K562 (cell line): ENCODE results near the gene LRFN3. TPM values are rescaled to one million over a fixed set of nuclear protein-coding genes. Genes with fewer than 3 reads are reported as not detected.

Source experiments
- ATAC-seq: fragments of 200-7000 bp; cut with Tn5 transposase; 3 replicates; pipeline ENCODE4 v1.9.1; 2020; ENCODE audit warnings: moderate library complexity
- BruUV-seq: library from RNA; stranded (reverse); fragments of 400-500 nt; replicated peaks from 2 replicates; lab custom pipeline; 2021; lab: Mats Ljungman, UMichigan
- CTCF ChIA-PET: fragments of 300-600 bp; formaldehyde crosslinking; extraction: SDS; loops from one replicate; lab custom pipeline; 2021; ENCODE audit warnings: low intra/inter-chr PET ratio; lab: Yijun Ruan, JAX
- POLR2A ChIA-PET: fragments of 300-600, 350-650 bp; sonication (Branson Sonifier 250); formaldehyde crosslinking; extraction: SDS; loops from one replicate; lab custom pipeline; 2021; ENCODE audit warnings: antibody characterized with exemption, inconsistent platforms; lab: Yijun Ruan, JAX
- DNase-seq, 4 experiments: peaks; one replicate each; pipeline versions ENCODE4 v3.0.0 to v3.0.0-alpha.2; 2011 to 2018; ENCODE audit warnings: low spot score in 3 of 4, mixed read lengths in 3 of 4; ENCODE audit errors: extremely low read depth in 1 of 4
- FAIRE-seq: peaks from 2 replicates; lab custom pipeline; 2011; peaks lifted over from hg19 to GRCh38; lab: Jason Lieb, UNC
- H2AFZ ChIP-seq: 2 replicates; pipeline ENCODE4 v1.6.0; 2011; ENCODE audit warnings: low read depth, low read length, control low read depth, inconsistent platforms
- H3K27ac ChIP-seq: fragments of 200-600 bp; 3 replicates; pipeline ENCODE4 v1.8.0; 2011; ENCODE audit warnings: low read depth, mild to moderate bottlenecking, control low read depth, inconsistent platforms, low read length, moderate library complexity, mixed read lengths; ENCODE audit errors: extremely low read depth
- H3K27me3 ChIP-seq, 2 experiments: fragments of 300-600 bp in 1 of 2; 2 replicates in 1 of 2; 3 replicates in 1 of 2; pipeline versions ENCODE4 v1.6.0 to v1.8.0; 2011; ENCODE audit warnings: inconsistent platforms in 2 of 2, low read length in 2 of 2, mild to moderate bottlenecking in 1 of 2, mixed read lengths in 1 of 2, moderate library complexity in 1 of 2; ENCODE audit not compliant: control insufficient read depth in 2 of 2, insufficient read depth in 2 of 2
- H3K36me3 ChIP-seq: fragments of 300-600 bp; 3 replicates; pipeline ENCODE4 v1.8.0; 2011; ENCODE audit warnings: mild to moderate bottlenecking, low read length, inconsistent platforms; ENCODE audit not compliant: control insufficient read depth, insufficient read depth
- H3K4me1 ChIP-seq, 2 experiments: fragments of 200-600 bp in 1 of 2; replicated peaks in 1 of 2; 2 replicates in 1 of 2; 3 replicates in 1 of 2; pipeline versions ENCODE4 v1.5.1 to v1.8.0; 2011; ENCODE audit warnings: inconsistent platforms in 2 of 2, low read length in 2 of 2, mild to moderate bottlenecking in 1 of 2, mixed read lengths in 1 of 2, moderate library complexity in 1 of 2; ENCODE audit not compliant: control insufficient read depth in 2 of 2, insufficient read depth in 2 of 2
- H3K4me2 ChIP-seq: 2 replicates; pipeline ENCODE4 v1.6.1; 2011; ENCODE audit warnings: low read length, control low read depth, inconsistent platforms, mixed read lengths; ENCODE audit not compliant: insufficient read depth
- H3K4me3 ChIP-seq: fragments of 200-600 bp; sonication (generic), shearing (Covaris generic); 2 replicates; pipeline ENCODE4 v1.5.1; 2016; ENCODE audit warnings: control low read depth, inconsistent platforms
- H3K79me2 ChIP-seq: fragments of 200-600 bp; 3 replicates; pipeline ENCODE4 v1.8.0; 2011; ENCODE audit warnings: low read length, inconsistent platforms; ENCODE audit not compliant: control insufficient read depth, insufficient read depth
- H3K9ac ChIP-seq, 2 experiments: 2 replicates each; pipeline versions ENCODE4 v1.6.0 to v1.6.1; 2011; ENCODE audit warnings: low read depth in 2 of 2, low read length in 2 of 2, control low read depth in 1 of 2, inconsistent platforms in 1 of 2, mild to moderate bottlenecking in 1 of 2, mixed read lengths in 1 of 2; ENCODE audit not compliant: insufficient read depth in 1 of 2
- H3K9me1 ChIP-seq: one replicate; pipeline ENCODE4 v1.6.0; 2011; ENCODE audit warnings: inconsistent platforms, mild to moderate bottlenecking, low read length, moderate library complexity; ENCODE audit not compliant: control insufficient read depth, insufficient read depth
- H3K9me3 ChIP-seq: replicated peaks from 2 replicates; pipeline ENCODE4 v1.5.1; 2011; ENCODE audit warnings: low read depth, low read length, inconsistent platforms; ENCODE audit not compliant: control insufficient read depth, insufficient read depth
- H4K20me1 ChIP-seq: replicated peaks from 2 replicates; pipeline ENCODE4 v1.6.1; 2011; ENCODE audit warnings: low read length, inconsistent platforms, mixed read lengths; ENCODE audit not compliant: control insufficient read depth, insufficient read depth
- FOSL1 ChIP-seq: fragments of 200-800 bp; sonication (Bioruptor generic); conservative IDR thresholded peaks from 2 replicates; pipeline ENCODE4 v1.6.1; 2016; ENCODE audit warnings: missing genetic modification characterization, missing compliant biosample characterization
- HLTF ChIP-seq: fragments of 450-650 bp; IDR thresholded peaks from 2 replicates; pipeline ENCODE4 v1.6.1; 2016
- MYBL2 ChIP-seq, 2 experiments: fragments of 450-650 bp in 1 of 2; sonication (generic) in 1 of 2; formaldehyde crosslinking in 1 of 2; IDR thresholded peaks; 2 replicates each; pipeline versions ENCODE4 v1.6.1 to v1.8.1; 2017 to 2022; ENCODE audit warnings: borderline replicate concordance in 1 of 2, inconsistent platforms in 1 of 2, low read depth in 1 of 2, mild to moderate bottlenecking in 1 of 2, missing genetic modification reagents in 1 of 2, moderate library complexity in 1 of 2
- PHF20 ChIP-seq: fragments of 450-650 bp; IDR thresholded peaks from 2 replicates; pipeline ENCODE4 v1.6.1; 2018; ENCODE audit not compliant: partially characterized antibody
- PHTF2 ChIP-seq: fragments of 250-450 bp; sonication (Bioruptor Pico); IDR thresholded peaks from 2 replicates; pipeline ENCODE4 v1.5.0; 2021; ENCODE audit warnings: mild to moderate bottlenecking
- POLR2H ChIP-seq: IDR thresholded peaks from 2 replicates; pipeline ENCODE4 v1.6.1; 2016; ENCODE audit warnings: missing genetic modification characterization, low read depth, mild to moderate bottlenecking, control low read depth, missing compliant biosample characterization, moderate library complexity
- SIX5 ChIP-seq, 2 experiments: IDR thresholded peaks; 2 replicates each; pipeline ENCODE4 v1.6.1; 2011; ENCODE audit warnings: low read length in 2 of 2, borderline replicate concordance in 1 of 2, low read depth in 1 of 2, mild to moderate bottlenecking in 1 of 2, moderate library complexity in 1 of 2; ENCODE audit not compliant: insufficient read depth in 1 of 2
- ZBTB12 ChIP-seq: fragments of 250-450 bp; sonication (Bioruptor Pico); IDR thresholded peaks from 2 replicates; pipeline ENCODE4 v1.4.0; 2020
- WGBS: fragments of 100-300 bp; shearing (Covaris generic); methylation state at CpG from one replicate; pipeline ENCODE4 v1.1.6; 2016; ENCODE audit warnings: low coverage, mixed read lengths; ENCODE audit not compliant: insufficient coverage; ENCODE audit errors: missing lambda C conversion rate; 5-methylcytosine and 5-hydroxymethylcytosine counted together
- in situ Hi-C: fragments of 300-500 bp; cut with MboI; formaldehyde crosslinking; loops from 4 replicates; pipeline ENCODE4 v1.15.0; 2018; ENCODE audit warnings: inconsistent platforms, mixed read lengths
- intact Hi-C: fragments of 100-400 bp; cut with micrococcal nuclease; formaldehyde crosslinking; loops from 2 replicates; pipeline ENCODE4 v1.14.2; 2022
- polyA plus RNA-seq, 8 experiments: library from polyadenylated mRNA; depleted of rRNA in 4 of 8; stranded (reverse) in 5 of 8; unstranded in 3 of 8; fragments of >200 nt; fragmentation: Nextera tagmentation in 2 of 8; fragmentation: Illumina TruSeq in 1 of 8; extraction: Ambion mirVana in 2 of 8; extraction: Trizol in 1 of 8; gene quantifications; 2 replicates each; pipeline versions ENCODE4 v1.2.1 to v1.2.3, GENCODE V29; 2011 to 2014; ENCODE audit warnings: inconsistent platforms in 1 of 8, missing spikeins in 1 of 8
- total RNA-seq, 7 experiments: library from RNA; depleted of rRNA in 6 of 7; stranded (reverse); fragments of >200 nt in 6 of 7; fragmentation: Illumina TruSeq in 2 of 7; extraction: Trizol in 2 of 7; gene quantifications; 2 replicates each; pipeline versions ENCODE4 v1.2.1 to v1.2.3, GENCODE V29; 2011 to 2021; ENCODE audit warnings: low replicate concordance in 1 of 7
- TF ChIP-seq, protein P1 (sequence below): fragments of 450-650 bp; formaldehyde crosslinking; IDR thresholded peaks from 2 replicates; pipeline ENCODE4 v1.4.0; 2022; ENCODE audit warnings: missing genetic modification characterization
- TF ChIP-seq, protein P2 (sequence below): sonication (generic); formaldehyde crosslinking; IDR thresholded peaks from 2 replicates; pipeline ENCODE4 v1.8.1; 2023; ENCODE audit warnings: mild to moderate bottlenecking, missing genetic modification reagents

LRFN3 gene
- total and polyA plus RNA-seq, 9 of the 15 experiments (the other 6 are each of a cell fraction or from before 2014, with no cell fraction given): 0.03 to 0.12 (median 0.11) TPM; not detected in 6

DNA sequence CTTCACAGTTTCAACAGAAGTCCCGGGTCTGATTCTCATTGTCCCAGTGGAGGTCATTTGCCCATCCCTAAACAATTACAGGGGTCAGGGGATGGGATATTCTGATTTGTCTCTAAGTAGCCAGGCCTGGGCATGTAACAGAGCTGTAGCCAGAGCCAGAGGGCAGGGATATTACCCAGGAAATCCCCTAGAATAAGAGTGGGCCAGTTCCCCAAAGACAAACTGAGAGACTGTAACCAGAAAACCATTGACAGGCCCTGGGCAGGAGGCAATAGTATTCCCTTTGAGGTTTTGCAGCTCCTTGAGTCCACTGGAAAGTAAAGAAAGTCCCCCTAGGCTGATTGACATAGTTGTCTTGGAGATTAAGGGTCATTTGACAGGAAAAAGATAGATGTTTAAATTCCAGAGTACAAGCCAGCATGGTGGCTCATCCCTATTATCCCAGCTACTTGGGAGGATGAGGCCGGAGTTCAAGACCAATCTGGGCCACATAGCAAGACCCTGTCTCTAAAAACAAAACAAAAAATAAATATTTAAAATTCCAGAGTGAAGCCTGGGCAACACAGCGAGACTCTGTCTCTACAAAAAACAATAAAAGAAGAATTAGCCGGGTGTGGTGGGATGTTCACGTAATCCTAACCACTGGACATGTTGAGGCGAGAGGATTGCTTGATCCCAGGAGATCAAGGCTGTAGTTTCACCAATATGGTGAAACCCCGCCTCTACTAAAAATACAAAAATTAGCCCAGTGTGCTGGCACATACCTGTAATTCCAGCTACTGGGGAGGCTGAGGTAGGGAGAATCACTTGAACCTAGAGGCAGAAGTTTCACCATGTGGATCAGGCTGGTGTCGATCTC is 57.0 kb downstream of the LRFN3 start:
- H3K9ac ChIP-seq: no peak overlapping the region
- WGBS: 80% methylated on average over 8 of the region's 8 CpGs
- intact Hi-C loops: loop anchor here (10.0 kb wide), 1 partner anchor 122 kb away; the partner anchor contains the start of genes OVOL3, POLR2I and TBCB
- no peak overlapping the region for H3K4me2 ChIP-seq
- H3K9me1 ChIP-seq: peaks cover 3% of the 10 kb centered on the region
- H3K4me1 ChIP-seq: peaks cover 9 to 29% of the 10 kb centered on the region in 2 experiments; a peak in 4 of 5 replicates
- H4K20me1 ChIP-seq: peaks cover 4% of the 10 kb centered on the region; the same call in 1 of the 2 replicates
- no peak for ATAC-seq
- no peak overlapping the region for H3K27ac ChIP-seq
- BruUV-seq: no TSS peak
- peaks cover 24% of the 10 kb centered on the region for H3K79me2 ChIP-seq
- peaks cover 6% of the 10 kb centered on the region; the same call in 1 of the 3 replicates for H3K36me3 ChIP-seq
- CTCF ChIA-PET: no interaction called here
- POLR2A ChIA-PET: no interaction called here
- H3K4me3 ChIP-seq: no peak overlapping the region
- H3K9me3 ChIP-seq: peaks cover 3% of the 10 kb centered on the region
- no peak overlapping the region for H2AFZ ChIP-seq
- TF ChIP-seq PHF20 (no peak), MYBL2 (IDR thresholded peaks at IDR 0.05; ENCODE audit: low read depth) (no peak), MYBL2 (CRISPR knock-in tag; IDR thresholded peaks at IDR 0.05; ENCODE audit: borderline replicate concordance) (no peak), HLTF (no peak), POLR2H (tag) (no peak), PHTF2 (CRISPR knock-in tag) (no peak), SIX5 (IDR thresholded peaks at IDR 0.05; ENCODE audit: borderline replicate concordance in 1 of 2, insufficient read depth in 1 of 2, low read depth in 1 of 2, low read length in 2 of 2) (no peak), FOSL1 (no peak), ZBTB12 (CRISPR knock-in tag) (no peak)
- TF ChIP-seq, protein P1, sequence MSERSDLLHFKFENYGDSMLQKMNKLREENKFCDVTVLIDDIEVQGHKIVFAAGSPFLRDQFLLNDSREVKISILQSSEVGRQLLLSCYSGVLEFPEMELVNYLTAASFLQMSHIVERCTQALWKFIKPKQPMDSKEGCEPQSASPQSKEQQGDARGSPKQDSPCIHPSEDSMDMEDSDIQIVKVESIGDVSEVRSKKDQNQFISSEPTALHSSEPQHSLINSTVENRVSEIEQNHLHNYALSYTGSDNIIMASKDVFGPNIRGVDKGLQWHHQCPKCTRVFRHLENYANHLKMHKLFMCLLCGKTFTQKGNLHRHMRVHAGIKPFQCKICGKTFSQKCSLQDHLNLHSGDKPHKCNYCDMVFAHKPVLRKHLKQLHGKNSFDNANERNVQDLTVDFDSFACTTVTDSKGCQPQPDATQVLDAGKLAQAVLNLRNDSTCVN (CRISPR knock-in tag): no peak
- TF ChIP-seq, protein P2, sequence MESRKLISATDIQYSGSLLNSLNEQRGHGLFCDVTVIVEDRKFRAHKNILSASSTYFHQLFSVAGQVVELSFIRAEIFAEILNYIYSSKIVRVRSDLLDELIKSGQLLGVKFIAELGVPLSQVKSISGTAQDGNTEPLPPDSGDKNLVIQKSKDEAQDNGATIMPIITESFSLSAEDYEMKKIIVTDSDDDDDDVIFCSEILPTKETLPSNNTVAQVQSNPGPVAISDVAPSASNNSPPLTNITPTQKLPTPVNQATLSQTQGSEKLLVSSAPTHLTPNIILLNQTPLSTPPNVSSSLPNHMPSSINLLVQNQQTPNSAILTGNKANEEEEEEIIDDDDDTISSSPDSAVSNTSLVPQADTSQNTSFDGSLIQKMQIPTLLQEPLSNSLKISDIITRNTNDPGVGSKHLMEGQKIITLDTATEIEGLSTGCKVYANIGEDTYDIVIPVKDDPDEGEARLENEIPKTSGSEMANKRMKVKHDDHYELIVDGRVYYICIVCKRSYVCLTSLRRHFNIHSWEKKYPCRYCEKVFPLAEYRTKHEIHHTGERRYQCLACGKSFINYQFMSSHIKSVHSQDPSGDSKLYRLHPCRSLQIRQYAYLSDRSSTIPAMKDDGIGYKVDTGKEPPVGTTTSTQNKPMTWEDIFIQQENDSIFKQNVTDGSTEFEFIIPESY (CRISPR knock-in tag): no peak
- H3K27me3 ChIP-seq: no peaks in the 10 kb centered on the region
- no peak for DNase-seq
- FAIRE-seq: no peak
- in situ Hi-C loops: no loop called here
